GM12878 (cell line): ENCODE data around the gene CTBP1. TPM values are rescaled to one million over a fixed set of nuclear protein-coding genes. Genes with fewer than 3 reads are reported as not detected.

Source experiments
- BCL11A ChIP-seq: IDR thresholded peaks from 2 replicates; pipeline ENCODE4 v1.6.1; 2011; ENCODE audit warnings: low read depth, low read length
- CBX5 ChIP-seq: sonication (generic); IDR thresholded peaks from 2 replicates; pipeline ENCODE4 v1.6.1; 2016; ENCODE audit warnings: low read depth, moderate library complexity, mild to moderate bottlenecking, inconsistent platforms
- CEBPB ChIP-seq, 2 experiments: fragments of 150-350 bp in 1 of 2; IDR thresholded peaks; 2 replicates each; pipeline ENCODE4 v1.6.1; 2012 to 2014; ENCODE audit warnings: low read depth in 2 of 2, low read length in 2 of 2, borderline replicate concordance in 1 of 2, inconsistent platforms in 1 of 2
- EGR1 ChIP-seq, 2 experiments: IDR thresholded peaks; 1 replicate in 1 of 2; 2 replicates in 1 of 2; pipeline ENCODE4 v1.6.1; 2011 to 2012; ENCODE audit warnings: low read depth in 2 of 2, low read length in 2 of 2, borderline replicate concordance in 1 of 2, mild to moderate bottlenecking in 1 of 2, moderate library complexity in 1 of 2
- EZH2 ChIP-seq: IDR thresholded peaks from 2 replicates; pipeline ENCODE4 v1.6.1; 2012; ENCODE audit warnings: low read depth, mild to moderate bottlenecking, control low read depth, inconsistent platforms, low read length, borderline replicate concordance; ENCODE audit not compliant: control insufficient read depth
- IKZF1 ChIP-seq: fragments of 450-650 bp; conservative IDR thresholded peaks from 2 replicates; pipeline ENCODE4 v1.6.1; 2017; ENCODE audit warnings: antibody characterized with exemption, mild to moderate bottlenecking
- IRF4 ChIP-seq: IDR thresholded peaks from 2 replicates; pipeline ENCODE4 v1.6.1; 2011; ENCODE audit warnings: low read depth, low read length
- MXI1 ChIP-seq: fragments of 150-350 bp; IDR thresholded peaks from 2 replicates; pipeline ENCODE4 v1.6.1; 2011; ENCODE audit warnings: low read depth, mild to moderate bottlenecking, inconsistent platforms, low read length, improper control_type of control experiment
- NR2F1 ChIP-seq: fragments of 450-650 bp; conservative IDR thresholded peaks from 2 replicates; pipeline ENCODE4 v1.6.1; 2017; ENCODE audit warnings: mild to moderate bottlenecking
- PAX8 ChIP-seq: fragments of 450-650 bp; IDR thresholded peaks from 2 replicates; pipeline ENCODE4 v1.6.1; 2017; ENCODE audit warnings: mild to moderate bottlenecking, moderate library complexity
- REST ChIP-seq: IDR thresholded peaks from 2 replicates; pipeline ENCODE4 v1.6.1; 2012; ENCODE audit warnings: mild to moderate bottlenecking, low read depth, low read length
- RFX5 ChIP-seq: IDR thresholded peaks from 2 replicates; pipeline ENCODE4 v1.6.1; 2011; ENCODE audit warnings: low read depth, low read length, improper control_type of control experiment
- SMARCA5 ChIP-seq: fragments of 450-650 bp; IDR thresholded peaks from 2 replicates; pipeline ENCODE4 v1.6.1; 2017; ENCODE audit warnings: mild to moderate bottlenecking
- SMC3 ChIP-seq: IDR thresholded peaks from 2 replicates; pipeline ENCODE4 v1.6.1; 2011; ENCODE audit warnings: low read length, improper control_type of control experiment, borderline replicate concordance
- SREBF1 ChIP-seq: IDR thresholded peaks from 2 replicates; pipeline ENCODE4 v1.6.1; 2012; ENCODE audit warnings: mild to moderate bottlenecking, low read length
- ZNF207 ChIP-seq: fragments of 450-650 bp; IDR thresholded peaks from 2 replicates; pipeline ENCODE4 v1.6.1; 2014; ENCODE audit warnings: antibody characterized with exemption, mild to moderate bottlenecking, borderline replicate concordance
- ZNF217 ChIP-seq: fragments of 450-650 bp; IDR thresholded peaks from 2 replicates; pipeline ENCODE4 v1.6.1; 2017; ENCODE audit warnings: antibody characterized with exemption, mild to moderate bottlenecking
- ZZZ3 ChIP-seq: IDR thresholded peaks from 2 replicates; pipeline ENCODE4 v1.6.1; 2011; ENCODE audit warnings: low read depth; ENCODE audit not compliant: control insufficient read depth, insufficient read length
- polyA plus RNA-seq, 11 experiments: library from polyadenylated mRNA; depleted of rRNA in 4 of 11; unstranded in 6 of 11; stranded (reverse) in 5 of 11; fragments of >200 nt; fragmentation: Nextera tagmentation in 4 of 11; fragmentation: Illumina TruSeq in 1 of 11; extraction: Ambion mirVana in 4 of 11; extraction: Trizol in 1 of 11; gene quantifications; 1 replicate in 1 of 11; 2 replicates in 10 of 11; pipeline versions ENCODE4 v1.2.1 to v1.2.3, GENCODE V29; 2011 to 2016; ENCODE audit warnings: inconsistent platforms in 2 of 11, missing spikeins in 2 of 11, low read depth in 1 of 11
- total RNA-seq, 4 experiments: library from RNA; depleted of rRNA in 3 of 4; stranded (reverse); fragments of >200 nt in 3 of 4; fragmentation: Illumina TruSeq in 1 of 4; extraction: Trizol in 1 of 4; gene quantifications; 2 replicates each; pipeline versions ENCODE4 v1.2.1 to v1.2.3, GENCODE V29; 2013 to 2021
- TF ChIP-seq, protein P1 (sequence below): fragments of 450-650 bp; IDR thresholded peaks from 2 replicates; pipeline ENCODE4 v1.6.1; 2017; ENCODE audit warnings: mild to moderate bottlenecking
- TF ChIP-seq, protein P2 (sequence below): IDR thresholded peaks from 2 replicates; pipeline ENCODE4 v1.6.1; 2012; ENCODE audit warnings: improper control_type of control experiment, low read depth, low read length; ENCODE audit not compliant: insufficient replicate concordance

CTBP1 gene
- total and polyA plus RNA-seq, 10 of the 15 experiments (the other 5 are each of a cell fraction or from before 2014, with no cell fraction given), result 7.4 to 182 (median 63.1) TPM

- TF ChIP-seq CEBPB (IDR thresholded peaks at IDR 0.05; ENCODE audit: borderline replicate concordance in 1 of 2, low read depth in 2 of 2, low read length in 2 of 2), result no peak
- no peak for TF ChIP-seq EZH2
- no peak for TF ChIP-seq PAX8
- no peak for TF ChIP-seq REST
- TF ChIP-seq, protein P1, sequence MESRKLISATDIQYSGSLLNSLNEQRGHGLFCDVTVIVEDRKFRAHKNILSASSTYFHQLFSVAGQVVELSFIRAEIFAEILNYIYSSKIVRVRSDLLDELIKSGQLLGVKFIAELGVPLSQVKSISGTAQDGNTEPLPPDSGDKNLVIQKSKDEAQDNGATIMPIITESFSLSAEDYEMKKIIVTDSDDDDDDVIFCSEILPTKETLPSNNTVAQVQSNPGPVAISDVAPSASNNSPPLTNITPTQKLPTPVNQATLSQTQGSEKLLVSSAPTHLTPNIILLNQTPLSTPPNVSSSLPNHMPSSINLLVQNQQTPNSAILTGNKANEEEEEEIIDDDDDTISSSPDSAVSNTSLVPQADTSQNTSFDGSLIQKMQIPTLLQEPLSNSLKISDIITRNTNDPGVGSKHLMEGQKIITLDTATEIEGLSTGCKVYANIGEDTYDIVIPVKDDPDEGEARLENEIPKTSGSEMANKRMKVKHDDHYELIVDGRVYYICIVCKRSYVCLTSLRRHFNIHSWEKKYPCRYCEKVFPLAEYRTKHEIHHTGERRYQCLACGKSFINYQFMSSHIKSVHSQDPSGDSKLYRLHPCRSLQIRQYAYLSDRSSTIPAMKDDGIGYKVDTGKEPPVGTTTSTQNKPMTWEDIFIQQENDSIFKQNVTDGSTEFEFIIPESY, result no peak
- peak; percentile 91 for TF ChIP-seq MXI1
- peak; percentile 88 for TF ChIP-seq SMC3
- TF ChIP-seq CBX5, result no peak
- no peak for TF ChIP-seq IRF4
- 0 out of 2 replicates have a peak, but pooled peaks have one; percentile 41 for TF ChIP-seq RFX5
- no peak for TF ChIP-seq ZZZ3
- no peak for TF ChIP-seq ZNF217
- TF ChIP-seq, protein P2, sequence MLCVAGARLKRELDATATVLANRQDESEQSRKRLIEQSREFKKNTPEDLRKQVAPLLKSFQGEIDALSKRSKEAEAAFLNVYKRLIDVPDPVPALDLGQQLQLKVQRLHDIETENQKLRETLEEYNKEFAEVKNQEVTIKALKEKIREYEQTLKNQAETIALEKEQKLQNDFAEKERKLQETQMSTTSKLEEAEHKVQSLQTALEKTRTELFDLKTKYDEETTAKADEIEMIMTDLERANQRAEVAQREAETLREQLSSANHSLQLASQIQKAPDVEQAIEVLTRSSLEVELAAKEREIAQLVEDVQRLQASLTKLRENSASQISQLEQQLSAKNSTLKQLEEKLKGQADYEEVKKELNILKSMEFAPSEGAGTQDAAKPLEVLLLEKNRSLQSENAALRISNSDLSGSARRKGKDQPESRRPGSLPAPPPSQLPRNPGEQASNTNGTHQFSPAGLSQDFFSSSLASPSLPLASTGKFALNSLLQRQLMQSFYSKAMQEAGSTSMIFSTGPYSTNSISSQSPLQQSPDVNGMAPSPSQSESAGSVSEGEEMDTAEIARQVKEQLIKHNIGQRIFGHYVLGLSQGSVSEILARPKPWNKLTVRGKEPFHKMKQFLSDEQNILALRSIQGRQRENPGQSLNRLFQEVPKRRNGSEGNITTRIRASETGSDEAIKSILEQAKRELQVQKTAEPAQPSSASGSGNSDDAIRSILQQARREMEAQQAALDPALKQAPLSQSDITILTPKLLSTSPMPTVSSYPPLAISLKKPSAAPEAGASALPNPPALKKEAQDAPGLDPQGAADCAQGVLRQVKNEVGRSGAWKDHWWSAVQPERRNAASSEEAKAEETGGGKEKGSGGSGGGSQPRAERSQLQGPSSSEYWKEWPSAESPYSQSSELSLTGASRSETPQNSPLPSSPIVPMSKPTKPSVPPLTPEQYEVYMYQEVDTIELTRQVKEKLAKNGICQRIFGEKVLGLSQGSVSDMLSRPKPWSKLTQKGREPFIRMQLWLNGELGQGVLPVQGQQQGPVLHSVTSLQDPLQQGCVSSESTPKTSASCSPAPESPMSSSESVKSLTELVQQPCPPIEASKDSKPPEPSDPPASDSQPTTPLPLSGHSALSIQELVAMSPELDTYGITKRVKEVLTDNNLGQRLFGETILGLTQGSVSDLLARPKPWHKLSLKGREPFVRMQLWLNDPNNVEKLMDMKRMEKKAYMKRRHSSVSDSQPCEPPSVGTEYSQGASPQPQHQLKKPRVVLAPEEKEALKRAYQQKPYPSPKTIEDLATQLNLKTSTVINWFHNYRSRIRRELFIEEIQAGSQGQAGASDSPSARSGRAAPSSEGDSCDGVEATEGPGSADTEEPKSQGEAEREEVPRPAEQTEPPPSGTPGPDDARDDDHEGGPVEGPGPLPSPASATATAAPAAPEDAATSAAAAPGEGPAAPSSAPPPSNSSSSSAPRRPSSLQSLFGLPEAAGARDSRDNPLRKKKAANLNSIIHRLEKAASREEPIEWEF, result no peak
- TF ChIP-seq SREBF1, result no peak
- TF ChIP-seq SMARCA5, result peak; percentile 94
- TF ChIP-seq EGR1 (IDR thresholded peaks at IDR 0.05; ENCODE audit: borderline replicate concordance in 1 of 2, low read depth in 2 of 2, low read length in 2 of 2), result no peak
- no peak for TF ChIP-seq BCL11A
- TF ChIP-seq ZNF207, result 0 out of 2 replicates have a peak, but pooled peaks have one; percentile 77
- TF ChIP-seq IKZF1, result peak; percentile 79
- peak; percentile 47 for TF ChIP-seq NR2F1
These were observed 81.5 kb downstream of the CTBP1 start (continued) for GRCh38 chr4:1167244-1167949.
